ENCODE results near the gene MTUS2. TPM values are rescaled to one million over a fixed set of nuclear protein-coding genes. Genes with fewer than 3 reads are reported as not detected.

Gene MTUS2
- polyA plus RNA-seq, 2 of the 4 experiments (the other 2 are of a cell fraction), result not detected

DNA sequence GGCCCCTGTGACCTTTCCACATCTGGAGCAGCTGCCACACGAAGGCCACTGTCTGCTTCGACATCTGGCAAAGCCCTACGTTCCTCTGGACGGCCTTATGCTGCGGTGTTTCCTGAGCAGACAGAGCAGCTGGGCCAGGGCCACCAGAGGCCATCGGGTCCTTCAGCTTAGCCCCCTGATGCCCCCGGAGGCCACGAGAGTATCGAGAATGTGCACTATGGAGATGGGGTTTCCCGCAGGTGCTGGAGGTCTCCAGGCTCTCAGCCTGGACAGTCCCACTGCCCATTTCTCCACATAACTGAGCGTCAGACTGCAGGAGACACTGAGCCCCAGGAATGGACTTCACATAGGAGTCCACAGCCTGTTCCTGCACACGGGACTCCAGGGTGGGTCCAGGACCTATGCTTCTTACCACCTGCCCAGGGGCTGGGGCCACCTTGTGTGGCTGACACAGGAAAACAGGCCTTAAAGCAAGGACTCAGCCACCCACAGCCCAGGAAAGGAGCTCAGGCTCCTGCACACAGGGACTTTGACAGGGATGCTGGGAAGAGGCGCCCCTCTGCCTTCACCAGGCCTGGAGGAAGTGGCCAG lies 694.7 kb downstream of the MTUS2 start:
- CTCF ChIA-PET, result no interaction called here
- FAIRE-seq, result no peak

DNA sequence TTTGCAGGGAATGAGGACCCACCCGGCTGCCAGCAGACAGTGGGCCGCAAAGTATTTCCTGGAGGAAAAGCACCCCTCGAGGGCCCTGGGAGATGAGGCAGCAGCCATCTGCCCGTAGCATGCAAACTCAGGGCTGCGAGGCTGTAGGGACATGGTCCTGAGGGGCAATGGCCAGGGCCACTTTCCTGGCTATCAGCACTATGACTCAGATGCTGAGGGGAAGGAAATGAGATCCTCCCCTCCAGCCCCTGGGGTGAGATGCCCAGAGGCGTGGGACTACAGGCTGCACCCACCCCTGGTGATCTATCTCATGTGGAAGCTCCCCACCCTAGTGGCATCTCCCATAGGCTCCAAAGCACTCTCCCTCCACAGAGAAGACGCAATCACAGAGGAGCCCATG lies 695.2 kb downstream of the MTUS2 start:
- Histone ChIP-seq H3K4me2 (no peak overlapping the region), H3K9me3 (no peaks in the 10 kb centered on the region), H3K4me1 (no peaks in the 10 kb centered on the region), H3K27ac (no peak overlapping the region), H3K4me3 (no peak overlapping the region)
- no peak for FAIRE-seq
- CTCF ChIA-PET, result no interaction called here
- WGBS (ENCODE audit: missing lambda C conversion rate), result 92% methylated on average over 5 of the region's 7 CpGs
- POLR2A ChIA-PET, result no interaction called here
- DNase-seq (ENCODE audit: low read depth in 1 of 2, low spot score in 1 of 2), result no peak
- ATAC-seq, result no peak
- TF ChIP-seq, protein P1, sequence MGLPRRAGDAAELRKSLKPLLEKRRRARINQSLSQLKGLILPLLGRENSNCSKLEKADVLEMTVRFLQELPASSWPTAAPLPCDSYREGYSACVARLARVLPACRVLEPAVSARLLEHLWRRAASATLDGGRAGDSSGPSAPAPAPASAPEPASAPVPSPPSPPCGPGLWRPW (IDR thresholded peaks at IDR 0.05), result no peak
- TF ChIP-seq ZSCAN20 (CRISPR knock-in tag; IDR thresholded peaks at IDR 0.05) (no peak), ESRRA (IDR thresholded peaks at IDR 0.05; ENCODE audit: borderline replicate concordance, low read length) (no peak), ZC3H11A (IDR thresholded peaks at IDR 0.05) (no peak), TFCP2L1 (CRISPR knock-in tag; IDR thresholded peaks at IDR 0.05) (no peak), USF2 (IDR thresholded peaks at IDR 0.05) (no peak), TP53 (CRISPR knock-in tag; IDR thresholded peaks at IDR 0.05) (no peak), RFX5 (IDR thresholded peaks at IDR 0.05) (no peak), SREBF2 (IDR thresholded peaks at IDR 0.05) (no peak), ZNF302 (CRISPR knock-in tag; IDR thresholded peaks at IDR 0.05) (no peak), RARB (CRISPR knock-in tag; IDR thresholded peaks at IDR 0.05) (no peak)
- TF ChIP-seq, protein P2, sequence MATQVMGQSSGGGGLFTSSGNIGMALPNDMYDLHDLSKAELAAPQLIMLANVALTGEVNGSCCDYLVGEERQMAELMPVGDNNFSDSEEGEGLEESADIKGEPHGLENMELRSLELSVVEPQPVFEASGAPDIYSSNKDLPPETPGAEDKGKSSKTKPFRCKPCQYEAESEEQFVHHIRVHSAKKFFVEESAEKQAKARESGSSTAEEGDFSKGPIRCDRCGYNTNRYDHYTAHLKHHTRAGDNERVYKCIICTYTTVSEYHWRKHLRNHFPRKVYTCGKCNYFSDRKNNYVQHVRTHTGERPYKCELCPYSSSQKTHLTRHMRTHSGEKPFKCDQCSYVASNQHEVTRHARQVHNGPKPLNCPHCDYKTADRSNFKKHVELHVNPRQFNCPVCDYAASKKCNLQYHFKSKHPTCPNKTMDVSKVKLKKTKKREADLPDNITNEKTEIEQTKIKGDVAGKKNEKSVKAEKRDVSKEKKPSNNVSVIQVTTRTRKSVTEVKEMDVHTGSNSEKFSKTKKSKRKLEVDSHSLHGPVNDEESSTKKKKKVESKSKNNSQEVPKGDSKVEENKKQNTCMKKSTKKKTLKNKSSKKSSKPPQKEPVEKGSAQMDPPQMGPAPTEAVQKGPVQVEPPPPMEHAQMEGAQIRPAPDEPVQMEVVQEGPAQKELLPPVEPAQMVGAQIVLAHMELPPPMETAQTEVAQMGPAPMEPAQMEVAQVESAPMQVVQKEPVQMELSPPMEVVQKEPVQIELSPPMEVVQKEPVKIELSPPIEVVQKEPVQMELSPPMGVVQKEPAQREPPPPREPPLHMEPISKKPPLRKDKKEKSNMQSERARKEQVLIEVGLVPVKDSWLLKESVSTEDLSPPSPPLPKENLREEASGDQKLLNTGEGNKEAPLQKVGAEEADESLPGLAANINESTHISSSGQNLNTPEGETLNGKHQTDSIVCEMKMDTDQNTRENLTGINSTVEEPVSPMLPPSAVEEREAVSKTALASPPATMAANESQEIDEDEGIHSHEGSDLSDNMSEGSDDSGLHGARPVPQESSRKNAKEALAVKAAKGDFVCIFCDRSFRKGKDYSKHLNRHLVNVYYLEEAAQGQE (IDR thresholded peaks at IDR 0.05), result no peak
- TF ChIP-seq, protein P3, sequence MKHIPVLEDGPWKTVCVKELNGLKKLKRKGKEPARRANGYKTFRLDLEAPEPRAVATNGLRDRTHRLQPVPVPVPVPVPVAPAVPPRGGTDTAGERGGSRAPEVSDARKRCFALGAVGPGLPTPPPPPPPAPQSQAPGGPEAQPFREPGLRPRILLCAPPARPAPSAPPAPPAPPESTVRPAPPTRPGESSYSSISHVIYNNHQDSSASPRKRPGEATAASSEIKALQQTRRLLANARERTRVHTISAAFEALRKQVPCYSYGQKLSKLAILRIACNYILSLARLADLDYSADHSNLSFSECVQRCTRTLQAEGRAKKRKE (CRISPR knock-in tag; IDR thresholded peaks at IDR 0.05; ENCODE audit: low read depth), result no peak
- TF ChIP-seq, protein P4, sequence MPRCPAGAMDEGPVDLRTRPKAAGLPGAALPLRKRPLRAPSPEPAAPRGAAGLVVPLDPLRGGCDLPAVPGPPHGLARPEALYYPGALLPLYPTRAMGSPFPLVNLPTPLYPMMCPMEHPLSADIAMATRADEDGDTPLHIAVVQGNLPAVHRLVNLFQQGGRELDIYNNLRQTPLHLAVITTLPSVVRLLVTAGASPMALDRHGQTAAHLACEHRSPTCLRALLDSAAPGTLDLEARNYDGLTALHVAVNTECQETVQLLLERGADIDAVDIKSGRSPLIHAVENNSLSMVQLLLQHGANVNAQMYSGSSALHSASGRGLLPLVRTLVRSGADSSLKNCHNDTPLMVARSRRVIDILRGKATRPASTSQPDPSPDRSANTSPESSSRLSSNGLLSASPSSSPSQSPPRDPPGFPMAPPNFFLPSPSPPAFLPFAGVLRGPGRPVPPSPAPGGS (IDR thresholded peaks at IDR 0.05), result no peak

More for the DNA sequence above, 694.7 kb downstream of the MTUS2 start:
- Histone ChIP-seq H3K9me3 (no peaks in the 10 kb centered on the region), H3K4me1 (no peaks in the 10 kb centered on the region), H3K27ac (no peak overlapping the region), H3K4me2 (no peak overlapping the region), H3K4me3 (no peak overlapping the region)
- DNase-seq (ENCODE audit: low read depth in 1 of 2, low spot score in 1 of 2) (no peak), ATAC-seq (no peak)
- POLR2A ChIA-PET, result no interaction called here
- 83% methylated on average over 9 of the region's 13 CpGs for WGBS (ENCODE audit: missing lambda C conversion rate)
- TF ChIP-seq KDM1A (IDR thresholded peaks at IDR 0.05; ENCODE audit: low read depth) (no peak), JUNB (IDR thresholded peaks at IDR 0.05) (no peak), ZFP36 (IDR thresholded peaks at IDR 0.05; ENCODE audit: borderline replicate concordance, partially characterized antibody) (no peak), CEBPB (IDR thresholded peaks at IDR 0.05) (no peak), HDAC2 (IDR thresholded peaks at IDR 0.05) (no peak), ZNF302 (CRISPR knock-in tag; IDR thresholded peaks at IDR 0.05) (no peak), GATA3 (IDR thresholded peaks at IDR 0.05; ENCODE audit: borderline replicate concordance) (no peak), POLR2AphosphoS2 (conservative IDR thresholded peaks at IDR 0.05; ENCODE audit: low read length) (no peak), HOXA7 (CRISPR knock-in tag; IDR thresholded peaks at IDR 0.05) (no peak), TFCP2L1 (CRISPR knock-in tag; IDR thresholded peaks at IDR 0.05) (no peak), SREBF2 (IDR thresholded peaks at IDR 0.05) (no peak), HEYL (CRISPR knock-in tag; IDR thresholded peaks at IDR 0.05) (no peak), POLR2A (IDR thresholded peaks at IDR 0.05; ENCODE audit: low read length) (no peak), HOXB13 (CRISPR knock-in tag; IDR thresholded peaks at IDR 0.05; ENCODE audit: low read depth) (no peak), TP53 (CRISPR knock-in tag; IDR thresholded peaks at IDR 0.05) (no peak), ESRRA (IDR thresholded peaks at IDR 0.05; ENCODE audit: borderline replicate concordance, low read length) (no peak), RAD21 (conservative IDR thresholded peaks at IDR 0.05 in 1 of 2, IDR thresholded peaks at IDR 0.05 in 1 of 2) (no peak), MAFK (IDR thresholded peaks at IDR 0.05; ENCODE audit: partially characterized antibody) (no peak)
- TF ChIP-seq, protein P2 (IDR thresholded peaks at IDR 0.05), result no peak
- TF ChIP-seq, protein P5, sequence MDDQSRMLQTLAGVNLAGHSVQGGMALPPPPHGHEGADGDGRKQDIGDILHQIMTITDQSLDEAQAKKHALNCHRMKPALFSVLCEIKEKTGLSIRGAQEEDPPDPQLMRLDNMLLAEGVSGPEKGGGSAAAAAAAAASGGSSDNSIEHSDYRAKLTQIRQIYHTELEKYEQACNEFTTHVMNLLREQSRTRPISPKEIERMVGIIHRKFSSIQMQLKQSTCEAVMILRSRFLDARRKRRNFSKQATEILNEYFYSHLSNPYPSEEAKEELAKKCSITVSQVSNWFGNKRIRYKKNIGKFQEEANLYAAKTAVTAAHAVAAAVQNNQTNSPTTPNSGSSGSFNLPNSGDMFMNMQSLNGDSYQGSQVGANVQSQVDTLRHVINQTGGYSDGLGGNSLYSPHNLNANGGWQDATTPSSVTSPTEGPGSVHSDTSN (IDR thresholded peaks at IDR 0.05), result no peak
